ENCODE data around the gene PIH1D2. TPM values are rescaled to one million over a fixed set of nuclear protein-coding genes. Genes with fewer than 3 reads are reported as not detected.

The PIH1D2 gene
- total and polyA plus RNA-seq, 2 donors from 2014 or later, result 6.6 to 7.5 TPM

DNA sequence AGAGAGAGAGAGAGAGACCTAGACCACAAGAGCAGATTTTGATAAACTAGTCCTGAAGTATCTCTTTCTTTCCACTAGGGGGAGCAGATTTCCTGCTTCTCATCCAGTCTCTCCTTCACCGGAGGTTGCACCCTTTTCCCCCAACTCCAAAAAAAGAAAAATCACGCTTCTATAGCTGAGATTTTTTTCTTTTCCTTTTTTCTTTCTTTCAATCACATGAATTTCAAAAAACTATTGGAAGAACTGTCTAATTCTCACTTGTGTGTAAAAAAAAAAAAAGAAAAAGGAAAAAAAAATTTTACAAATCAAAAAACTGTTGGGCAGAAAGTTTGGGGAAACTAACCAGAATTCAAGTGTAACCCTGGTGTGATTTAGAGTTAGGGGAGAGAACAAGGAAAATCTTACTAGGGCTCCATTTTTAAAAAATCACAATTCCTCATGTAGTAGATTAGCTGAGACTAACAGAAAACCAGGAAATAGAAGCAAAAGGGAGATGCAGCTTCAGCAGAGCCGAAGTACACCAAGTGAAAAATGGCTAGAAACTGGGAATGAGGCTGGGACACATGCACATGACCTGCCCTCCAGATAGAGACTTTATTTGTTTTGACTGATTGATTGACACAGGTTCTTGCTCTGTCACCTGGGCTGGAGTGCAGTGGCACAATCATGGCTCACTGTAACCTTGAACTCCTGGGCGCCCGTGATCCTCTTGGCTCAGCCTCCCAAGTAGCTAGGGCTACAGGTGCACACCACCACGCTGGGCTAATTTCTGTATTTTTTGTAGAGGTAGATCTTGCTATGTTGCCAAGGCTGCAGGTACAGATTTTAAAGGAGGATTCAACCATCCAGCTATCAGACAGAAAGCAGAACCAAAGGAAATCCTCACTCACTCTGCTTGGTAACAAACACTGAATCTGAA, 40.0 kb upstream of the PIH1D2 start:
- TF ChIP-seq, protein P1, sequence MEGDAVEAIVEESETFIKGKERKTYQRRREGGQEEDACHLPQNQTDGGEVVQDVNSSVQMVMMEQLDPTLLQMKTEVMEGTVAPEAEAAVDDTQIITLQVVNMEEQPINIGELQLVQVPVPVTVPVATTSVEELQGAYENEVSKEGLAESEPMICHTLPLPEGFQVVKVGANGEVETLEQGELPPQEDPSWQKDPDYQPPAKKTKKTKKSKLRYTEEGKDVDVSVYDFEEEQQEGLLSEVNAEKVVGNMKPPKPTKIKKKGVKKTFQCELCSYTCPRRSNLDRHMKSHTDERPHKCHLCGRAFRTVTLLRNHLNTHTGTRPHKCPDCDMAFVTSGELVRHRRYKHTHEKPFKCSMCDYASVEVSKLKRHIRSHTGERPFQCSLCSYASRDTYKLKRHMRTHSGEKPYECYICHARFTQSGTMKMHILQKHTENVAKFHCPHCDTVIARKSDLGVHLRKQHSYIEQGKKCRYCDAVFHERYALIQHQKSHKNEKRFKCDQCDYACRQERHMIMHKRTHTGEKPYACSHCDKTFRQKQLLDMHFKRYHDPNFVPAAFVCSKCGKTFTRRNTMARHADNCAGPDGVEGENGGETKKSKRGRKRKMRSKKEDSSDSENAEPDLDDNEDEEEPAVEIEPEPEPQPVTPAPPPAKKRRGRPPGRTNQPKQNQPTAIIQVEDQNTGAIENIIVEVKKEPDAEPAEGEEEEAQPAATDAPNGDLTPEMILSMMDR (IDR thresholded peaks at IDR 0.05; ENCODE audit: borderline replicate concordance, extremely low read depth, insufficient read depth), result peak; percentile 53
- DNase-seq (peak in 2 of 5 donors; percentile 59 to 73), FAIRE-seq (peak; percentile 27)
- no peak overlapping the region for H3K9ac ChIP-seq (ENCODE audit: low read length in 3 of 3)
- no peaks in the 10 kb centered on the region for H3K4me1 ChIP-seq (ENCODE audit: control insufficient read depth in 2 of 3, insufficient read depth in 2 of 3, low read depth in 1 of 3, low read length in 3 of 3)
- H3K9me3 ChIP-seq (ENCODE audit: control insufficient read depth in 2 of 3, insufficient read depth in 1 of 3, low read length in 3 of 3), result no peaks in the 10 kb centered on the region
- no peaks in the 10 kb centered on the region for H3K36me3 ChIP-seq (ENCODE audit: control insufficient read depth in 2 of 3, insufficient read depth in 3 of 3, low read length in 3 of 3)
- no peaks in the 10 kb centered on the region for H3K27me3 ChIP-seq (ENCODE audit: control insufficient read depth, insufficient read depth, low read length)
- H3K4me3 ChIP-seq (ENCODE audit: low read length in 3 of 3), result no peak overlapping the region
- intact Hi-C loops (cut with DNase I), result no loop called here
- H3K27ac ChIP-seq (ENCODE audit: low read depth in 2 of 2, low read length in 2 of 2), result no peak overlapping the region

DNA sequence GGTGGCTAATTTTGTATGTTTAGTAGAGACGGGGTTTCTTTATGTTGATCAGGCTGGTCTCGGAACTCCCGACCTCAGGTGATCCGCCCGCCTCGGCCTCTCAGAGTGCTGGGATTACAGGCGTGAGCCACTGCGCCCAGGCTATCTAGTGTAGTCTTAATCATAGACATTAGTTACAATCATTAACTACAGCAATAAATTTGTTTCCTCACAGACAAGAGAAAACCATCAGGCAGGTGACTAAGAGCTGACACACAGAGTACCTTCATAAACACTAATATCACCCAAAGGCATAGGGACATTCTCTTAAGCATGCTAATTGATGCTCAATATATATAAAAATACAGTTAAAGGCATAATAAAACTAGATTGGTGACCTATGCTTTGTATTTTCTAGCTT, 32.3 kb upstream of the PIH1D2 start:
- no peak for DNase-seq
- no peaks in the 10 kb centered on the region for H3K27me3 ChIP-seq (ENCODE audit: control insufficient read depth, insufficient read depth, low read length)
- TF ChIP-seq, protein P1 (IDR thresholded peaks at IDR 0.05; ENCODE audit: borderline replicate concordance, extremely low read depth, insufficient read depth), result no peak
- no peak overlapping the region for H3K9ac ChIP-seq (ENCODE audit: low read length in 3 of 3)
- FAIRE-seq, result no peak
- H3K9me3 ChIP-seq (ENCODE audit: control insufficient read depth in 2 of 3, insufficient read depth in 1 of 3, low read length in 3 of 3), result no peaks in the 10 kb centered on the region
- no peak overlapping the region for H3K4me3 ChIP-seq (ENCODE audit: low read length in 3 of 3)
- no peaks in the 10 kb centered on the region for H3K36me3 ChIP-seq (ENCODE audit: control insufficient read depth in 2 of 3, insufficient read depth in 3 of 3, low read length in 3 of 3)
- intact Hi-C loops (cut with DNase I), result no loop called here
- H3K27ac ChIP-seq (ENCODE audit: low read depth in 2 of 2, low read length in 2 of 2), result no peak overlapping the region
- no peaks in the 10 kb centered on the region for H3K4me1 ChIP-seq (ENCODE audit: control insufficient read depth in 2 of 3, insufficient read depth in 2 of 3, low read depth in 1 of 3, low read length in 3 of 3)

DNA sequence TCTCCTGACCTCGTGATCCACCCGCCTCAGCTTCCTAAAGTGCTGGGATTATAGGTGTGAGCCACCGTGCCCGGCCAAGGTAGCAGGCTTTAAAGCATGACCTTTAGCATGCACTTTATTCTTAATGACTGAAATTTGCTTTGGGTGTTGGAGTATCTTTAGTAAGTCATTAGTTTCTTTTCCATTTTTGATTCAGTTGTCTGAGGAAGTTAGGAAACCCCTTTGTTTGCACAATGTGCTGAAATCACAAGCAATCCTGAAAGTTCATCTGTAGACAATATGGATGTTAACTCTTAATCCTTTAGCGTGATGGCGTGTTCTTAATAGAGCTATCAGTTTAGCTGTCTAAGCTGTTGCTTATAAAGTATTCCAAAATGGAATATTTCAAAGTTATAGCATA, 29.6 kb upstream of the PIH1D2 start:
- Histone ChIP-seq H3K9ac (ENCODE audit: low read length in 3 of 3) (no peak overlapping the region), H3K27ac (ENCODE audit: low read depth in 2 of 2, low read length in 2 of 2) (no peak overlapping the region), H3K27me3 (ENCODE audit: control insufficient read depth, insufficient read depth, low read length) (no peaks in the 10 kb centered on the region), H3K36me3 (ENCODE audit: control insufficient read depth in 2 of 3, insufficient read depth in 3 of 3, low read length in 3 of 3) (no peaks in the 10 kb centered on the region), H3K9me3 (ENCODE audit: control insufficient read depth in 2 of 3, insufficient read depth in 1 of 3, low read length in 3 of 3) (no peaks in the 10 kb centered on the region), H3K4me1 (ENCODE audit: control insufficient read depth in 2 of 3, insufficient read depth in 2 of 3, low read depth in 1 of 3, low read length in 3 of 3) (no peaks in the 10 kb centered on the region), H3K4me3 (ENCODE audit: low read length in 3 of 3) (no peak overlapping the region)
- DNase-seq, result no peak
- intact Hi-C loops (cut with DNase I), result no loop called here
- TF ChIP-seq, protein P1 (IDR thresholded peaks at IDR 0.05; ENCODE audit: borderline replicate concordance, extremely low read depth, insufficient read depth), result no peak
- FAIRE-seq, result no peak

Data from kidney (tissue), 14 donors.